Activated CD4-positive, alpha-beta T cell treated with anti-CD3 and anti-CD28 coated beads for 1 hour (primary cell): ENCODE data around the gene HAPLN1.
"Not testable (repeated sequence)": the region's sequence is repeated elsewhere in the genome, so short reads cannot be mapped to it uniquely, and the experiment has no call there.

ENCODE experiments used
- DNase-seq: peaks from one replicate; pipeline ENCODE4 v3.0.0-alpha.2; 2020

HAPLN1 gene

GRCh38 chr5:83720836-83721537 lies at the start of gene HAPLN1:
Gene HAPLN1, minus strand, starts transcription at chr5:83720855. Its CDS starts 47,332 bp downstream, at chr5:83673523.
- DNase-seq = no peak

- no peak for DNase-seq
Observed at GRCh38 chr5:83767409-83767992, 46.8 kb upstream of the HAPLN1 start.

GRCh38 chr5:83764101-83764500 lies 43.4 kb upstream of the HAPLN1 start:
- DNase-seq = no peak

GRCh38 chr5:83760579-83760978 lies 39.9 kb upstream of the HAPLN1 start:
- no peak for DNase-seq

- DNase-seq = no peak
Observed at GRCh38 chr5:83752700-83753099, 32.0 kb upstream of the HAPLN1 start.

GRCh38 chr5:83751201-83751600 lies 30.5 kb upstream of the HAPLN1 start:
- DNase-seq = no peak

DNA sequence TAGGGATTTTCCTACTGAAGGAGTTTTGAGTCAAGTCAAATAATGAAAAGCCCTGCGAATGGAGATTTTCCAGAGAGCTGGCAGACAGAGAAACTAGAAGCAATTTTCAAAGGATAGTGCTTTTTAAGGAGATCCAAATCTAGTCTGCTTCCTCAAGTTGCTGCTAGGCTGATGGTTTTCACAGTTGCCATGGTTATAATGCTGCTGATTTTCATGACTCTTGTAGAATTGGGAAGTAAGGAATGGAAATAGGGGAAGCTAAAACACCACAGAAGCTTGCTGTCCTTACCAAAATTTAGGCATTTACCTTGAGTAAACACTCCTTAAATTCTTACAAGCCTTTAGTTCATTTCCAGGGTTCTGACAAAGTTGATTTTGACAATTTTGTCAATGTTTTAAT lies 30.1 kb upstream of the HAPLN1 start:
- DNase-seq = no peak

- DNase-seq = no peak
Observed at GRCh38 chr5:83745816-83746215, 25.2 kb upstream of the HAPLN1 start.

DNA sequence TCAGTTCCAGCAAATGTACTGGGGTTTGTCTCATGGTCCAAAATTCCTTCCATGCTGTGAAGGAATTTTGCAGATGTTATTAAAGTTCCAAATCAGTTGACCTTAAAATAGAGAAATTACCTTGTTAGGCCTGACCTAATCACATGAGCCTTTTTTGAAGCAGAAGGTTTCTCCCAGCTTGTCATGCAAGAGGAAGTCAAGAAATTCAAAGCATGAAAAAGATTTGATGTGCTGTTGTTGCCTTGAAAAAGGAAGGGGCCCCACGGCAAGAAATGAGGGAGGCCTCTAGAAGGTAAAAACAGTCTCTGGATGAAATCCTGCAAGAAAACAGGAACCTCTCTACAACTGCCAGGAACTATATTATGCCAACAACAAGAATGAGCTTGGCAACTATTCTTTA lies 24.2 kb upstream of the HAPLN1 start:
- DNase-seq = no peak

DNA sequence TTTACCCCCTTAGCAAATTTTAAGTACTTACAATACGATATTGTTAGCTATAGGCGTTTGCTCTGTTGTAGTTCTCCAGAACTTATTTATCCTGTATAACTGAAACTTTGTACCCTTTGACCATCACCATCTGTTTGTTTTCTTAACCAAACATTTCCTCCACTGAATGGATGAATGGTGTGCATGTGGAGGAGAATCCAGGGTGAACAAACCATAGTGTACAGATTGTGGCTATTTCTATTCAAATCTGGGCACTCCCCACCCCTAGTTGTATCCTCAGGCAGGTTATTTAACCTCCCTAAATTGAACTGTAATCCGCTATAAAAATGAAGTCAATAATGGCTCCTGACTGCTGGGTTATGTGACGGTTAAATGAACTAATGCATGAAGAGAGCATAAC lies 21.4 kb upstream of the HAPLN1 start:
- DNase-seq = no peak

DNA sequence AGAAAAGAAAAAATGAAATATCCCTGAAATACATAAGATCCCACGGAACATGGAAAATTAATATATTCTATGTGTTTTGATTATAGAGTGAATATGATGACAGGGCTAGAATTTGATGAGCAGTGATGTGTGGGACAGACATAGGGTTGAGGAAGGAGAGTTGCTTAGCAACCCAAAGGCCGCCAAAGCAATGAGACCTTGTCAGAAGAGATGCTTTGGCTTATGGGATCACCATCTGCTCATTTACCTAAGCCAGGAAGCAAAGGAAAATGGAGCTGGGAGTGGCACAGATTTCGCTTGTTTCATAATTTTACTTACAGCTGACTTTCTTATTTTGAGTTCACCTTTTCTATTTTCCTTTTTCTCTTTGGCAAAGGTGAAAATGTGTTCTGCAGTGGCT lies 20.9 kb upstream of the HAPLN1 start:
- DNase-seq = no peak

- DNase-seq = no peak
Observed at GRCh38 chr5:83740741-83741140, 20.1 kb upstream of the HAPLN1 start.

- DNase-seq = not testable (repeated sequence)
Observed at GRCh38 chr5:83736169-83736568, 15.5 kb upstream of the HAPLN1 start.

DNA sequence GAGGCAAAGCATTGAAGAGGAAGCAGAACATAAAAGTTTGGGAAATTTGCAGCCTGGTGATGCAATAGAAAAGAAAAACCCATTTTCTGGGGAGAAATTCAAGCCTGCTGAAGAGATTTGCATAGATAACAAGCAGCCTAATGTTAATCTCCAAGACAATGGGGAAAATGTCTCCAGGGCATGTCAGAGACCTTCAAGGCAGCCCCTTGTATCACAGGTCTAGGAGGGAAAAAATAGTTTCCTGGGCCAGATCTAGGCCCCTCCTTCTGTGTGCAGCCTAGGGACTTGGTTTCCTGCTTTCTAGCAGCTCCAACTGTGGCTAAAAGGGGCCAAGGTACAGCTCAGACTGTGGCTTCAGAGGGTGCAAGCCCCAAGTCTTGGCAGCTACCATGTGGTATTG lies 14.4 kb upstream of the HAPLN1 start:
- not testable (repeated sequence) for DNase-seq

GRCh38 chr5:83731638-83732037 lies 11.0 kb upstream of the HAPLN1 start:
- DNase-seq = no peak

DNA sequence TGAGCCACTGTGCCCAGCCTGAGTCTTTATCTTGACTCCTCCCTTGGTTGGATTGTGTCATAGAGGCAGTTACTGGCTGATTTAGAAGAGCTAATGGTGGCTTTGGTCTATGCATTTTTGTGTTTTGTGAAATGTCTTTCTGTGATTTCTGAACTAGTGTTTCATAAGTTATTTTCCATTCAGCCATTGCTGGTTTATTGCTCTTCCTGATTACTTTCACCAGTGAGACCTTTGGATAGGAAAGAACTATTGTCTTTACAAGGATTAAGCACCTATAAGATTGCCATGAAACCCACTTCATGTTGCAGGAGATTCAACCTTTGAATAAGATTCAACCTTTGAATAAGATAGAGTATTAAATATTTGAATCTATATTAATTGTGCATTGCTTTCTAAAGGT lies 8.7 kb upstream of the HAPLN1 start:
- DNase-seq = no peak

DNA sequence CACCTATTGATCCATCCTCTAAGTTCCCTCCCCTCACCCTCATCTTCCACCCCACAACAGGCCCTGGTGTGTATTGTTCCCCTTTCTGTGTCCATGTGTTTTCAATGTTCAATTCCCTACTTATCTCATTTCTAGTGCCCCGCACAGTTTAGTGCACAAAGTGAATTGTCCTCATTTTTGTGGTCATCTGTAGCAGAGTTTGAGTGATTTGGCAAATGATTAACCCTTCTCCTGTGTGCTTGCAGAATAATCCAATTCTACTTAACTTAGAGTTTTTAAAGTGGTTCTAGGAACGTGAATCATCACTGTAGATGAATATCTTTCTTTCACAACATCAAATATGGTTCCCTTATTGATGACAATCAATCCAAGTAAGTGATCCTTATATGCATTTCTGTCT lies 6.3 kb upstream of the HAPLN1 start:
- DNase-seq = no peak

DNA sequence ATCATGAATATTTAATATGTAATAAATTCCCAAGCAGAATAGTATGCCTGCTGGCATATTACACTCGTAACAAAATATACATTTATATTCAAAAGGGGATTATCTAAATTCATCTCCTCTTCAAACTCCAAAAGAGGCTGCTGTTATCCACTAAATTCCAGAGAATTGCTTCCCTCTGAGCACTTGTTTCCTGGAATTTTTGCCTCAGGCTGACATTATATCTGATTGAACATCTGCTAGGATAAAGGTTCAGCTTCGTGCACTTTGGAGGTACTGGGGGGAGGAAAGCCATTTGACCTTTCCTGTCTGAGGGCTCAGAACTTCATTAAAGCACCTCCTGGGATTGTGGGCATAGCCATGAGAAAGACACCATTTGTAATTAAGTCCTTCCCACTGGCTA lies 4.3 kb upstream of the HAPLN1 start:
- DNase-seq = no peak

GRCh38 chr5:83724001-83724400 lies 3.3 kb upstream of the HAPLN1 start:
- DNase-seq = no peak

DNA sequence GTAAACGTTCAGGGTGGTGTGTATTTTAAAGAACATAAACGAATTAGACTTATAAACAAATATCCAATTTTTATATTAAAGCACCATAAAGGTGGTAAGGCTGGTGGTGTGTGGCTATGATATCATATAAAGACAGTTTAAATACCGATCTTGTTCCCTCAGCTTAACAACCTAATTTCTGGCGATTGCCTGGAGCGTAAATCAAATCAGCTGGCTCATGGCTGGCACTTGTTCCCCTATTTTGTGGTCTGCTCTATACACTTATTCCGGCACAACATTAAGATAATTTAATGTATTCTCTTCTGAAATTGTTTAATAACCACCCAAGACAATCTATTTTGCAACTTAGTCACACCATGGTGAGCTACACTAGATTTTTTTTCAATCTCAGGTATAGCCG lies 2.4 kb upstream of the HAPLN1 start:
- DNase-seq = no peak

- no peak for DNase-seq
Observed at GRCh38 chr5:83721953-83722901, 1.6 kb upstream of the HAPLN1 start.

DNA sequence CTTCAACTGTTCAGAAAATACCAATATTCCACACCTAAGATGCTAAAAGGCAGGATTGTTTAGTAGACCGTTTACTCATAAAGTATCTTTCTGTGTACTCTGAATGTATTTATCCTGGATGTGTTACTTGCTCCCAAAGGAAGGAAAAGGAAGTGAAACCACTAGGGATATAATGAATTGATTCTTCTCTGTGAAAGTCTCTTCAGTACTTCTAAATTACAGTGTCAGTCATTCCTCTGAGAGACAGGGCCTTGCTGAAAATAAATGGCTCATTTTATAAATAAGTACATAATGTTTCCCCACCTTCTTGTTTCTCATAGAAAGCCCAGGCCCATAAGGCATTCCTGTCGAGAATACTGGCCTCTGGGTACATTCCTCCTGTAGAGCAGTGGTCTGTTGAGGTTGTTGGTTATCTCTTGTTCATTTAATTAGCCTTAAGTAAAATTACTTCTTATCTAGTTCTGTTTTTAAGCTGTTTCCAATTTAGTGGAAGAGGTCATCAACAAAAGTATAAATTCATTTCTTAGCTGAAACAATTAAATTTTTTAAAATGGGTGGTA lies 1.6 kb downstream of the HAPLN1 start:
- no peak for DNase-seq

DNA sequence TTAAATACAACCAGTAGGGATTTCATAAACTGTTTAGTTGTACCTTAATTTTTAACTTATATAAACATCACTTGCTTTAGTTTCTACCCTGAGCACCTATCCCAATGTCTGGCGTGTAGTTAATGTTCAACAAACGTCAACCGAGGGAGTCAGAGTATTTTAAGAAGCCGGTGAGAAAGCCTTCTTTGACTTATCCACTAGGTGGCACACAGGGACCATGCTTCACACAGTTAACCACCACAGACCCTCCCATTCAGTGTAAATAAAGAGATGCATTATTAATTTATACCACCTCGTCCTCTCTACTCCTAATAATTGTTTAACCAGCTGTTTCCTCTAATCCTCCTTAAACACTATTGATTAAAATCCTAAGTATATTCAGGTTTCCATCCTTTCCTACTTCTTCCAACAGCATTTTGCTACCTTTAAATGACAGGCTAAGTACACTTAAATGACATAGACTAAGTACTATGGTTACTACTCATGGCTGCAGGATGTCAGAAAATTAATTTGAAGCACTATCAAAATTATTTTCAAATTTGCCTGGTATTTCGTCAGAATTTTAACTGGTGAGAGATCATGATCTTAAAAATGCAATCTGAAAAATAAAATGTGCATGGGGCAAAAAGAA lies 2.3 kb downstream of the HAPLN1 start:
- no peak for DNase-seq
